Measurements from ENCODE around the gene RNF182.

- no peak for TF ChIP-seq POLR2A (IDR thresholded peaks at IDR 0.05; ENCODE audit: low read depth, low read length)
- no peak for TF ChIP-seq POLR2AphosphoS5 (IDR thresholded peaks at IDR 0.05; ENCODE audit: low read depth, low read length)
These were observed 77.6 kb downstream of the RNF182 start for GRCh38 chr6:14002176-14002947.

Data from GM12891 (cell line).